GM03348 (cell line): ENCODE data around the gene ZHX3.

Experiments used
- DNase-seq: peaks from one replicate; pipeline ENCODE4 v3.0.0; 2012; ENCODE audit warnings: low spot score

The ZHX3 gene

GRCh38 chr20:41352666-41353065 lies 35.1 kb upstream of the ZHX3 start:
- no peak for DNase-seq

- no peak for DNase-seq
These were observed 34.6 kb upstream of the ZHX3 start for GRCh38 chr20:41352106-41352505.

- no peak for DNase-seq
These were observed 33.0 kb upstream of the ZHX3 start for GRCh38 chr20:41350408-41350962.

GRCh38 chr20:41349943-41350342 lies 32.4 kb upstream of the ZHX3 start:
- DNase-seq = no peak

- DNase-seq = no peak
These were observed 31.7 kb upstream of the ZHX3 start for GRCh38 chr20:41349266-41349665.

GRCh38 chr20:41348430-41349172 lies 31.1 kb upstream of the ZHX3 start:
- DNase-seq = no peak

- DNase-seq = no peak
These were observed 30.2 kb upstream of the ZHX3 start for GRCh38 chr20:41347523-41348429.

GRCh38 chr20:41345729-41346067 lies 28.2 kb upstream of the ZHX3 start:
- DNase-seq = no peak

- no peak for DNase-seq
These were observed 27.6 kb upstream of the ZHX3 start for GRCh38 chr20:41344938-41345728.

- DNase-seq = no peak
These were observed 26.9 kb upstream of the ZHX3 start for GRCh38 chr20:41344477-41344876.

- DNase-seq = no peak
These were observed 25.2 kb upstream of the ZHX3 start for GRCh38 chr20:41342474-41343464.

- DNase-seq = peak; percentile 97
These were observed 23.0 kb upstream of the ZHX3 start, which contains the start of gene LPIN3 for GRCh38 chr20:41340327-41341055. Gene LPIN3 (plus strand): TSS chr20:41340821. CDS start chr20:41345804, 4,983 bp downstream.

- peak; percentile 87 for DNase-seq
These were observed 22.4 kb upstream of the ZHX3 start for GRCh38 chr20:41339957-41340326.

- no peak for DNase-seq
These were observed 19.4 kb upstream of the ZHX3 start for GRCh38 chr20:41336711-41337492.

GRCh38 chr20:41335591-41335990 lies 18.1 kb upstream of the ZHX3 start:
- no peak for DNase-seq

- no peak for DNase-seq
These were observed 17.2 kb upstream of the ZHX3 start for GRCh38 chr20:41334443-41335421.

GRCh38 chr20:41334036-41334435 lies 16.5 kb upstream of the ZHX3 start:
- no peak for DNase-seq

GRCh38 chr20:41331731-41332130 lies 14.2 kb upstream of the ZHX3 start:
- no peak for DNase-seq
